CD4-positive, alpha-beta T cell (primary cell): Measurements from ENCODE around the gene A1BG. TPM values are rescaled to one million over a fixed set of nuclear protein-coding genes. Genes with fewer than 3 reads are reported as not detected.
A peak's percentile ranks its signal among the peaks of the same experiment; 100 is the strongest.

Experiments
- ATAC-seq: fragments of 200-7000 bp; cut with Tn5 transposase; one replicate; pipeline ENCODE4 v1.10.0; 2022; ENCODE audit warnings: mild to moderate bottlenecking; ENCODE audit not compliant: poor library complexity
- CTCF ChIA-PET: fragments of 350-600 bp; sonication (Branson Sonifier 250); formaldehyde crosslinking; loops from one replicate; lab custom pipeline; 2021; ENCODE audit warnings: antibody characterized with exemption, inconsistent platforms; lab: Charles Lee
- POLR2A ChIA-PET: fragments of 350-600 bp; sonication (Branson Sonifier 250); formaldehyde crosslinking; loops from one replicate; lab custom pipeline; 2021; ENCODE audit warnings: antibody characterized with exemption, inconsistent platforms; lab: Charles Lee
- DNase-seq, 14 experiments: peaks; one replicate each; pipeline ENCODE4 v3.0.0-alpha.2; 2013 to 2020; ENCODE audit warnings: mixed read lengths in 2 of 14
- H3K27ac ChIP-seq, 2 donors: one replicate each; pipeline versions ENCODE4 v1.5.1 to v1.7.0; 2013; ENCODE audit warnings: low read length in 2 of 2, low read depth in 1 of 2, mild to moderate bottlenecking in 1 of 2
- H3K27me3 ChIP-seq, 2 experiments: 1 replicate in 1 of 2; 2 replicates in 1 of 2; pipeline versions ENCODE4 v1.6.1 to v1.7.0; 2013; ENCODE audit warnings: low read length in 2 of 2, control low read depth in 1 of 2, mild to moderate bottlenecking in 1 of 2, moderate library complexity in 1 of 2; ENCODE audit not compliant: insufficient read depth in 2 of 2, control insufficient read depth in 1 of 2
- H3K36me3 ChIP-seq: one replicate; pipeline ENCODE4 v1.6.1; 2013; ENCODE audit warnings: low read length, control low read depth; ENCODE audit not compliant: insufficient read depth
- H3K4me1 ChIP-seq: one replicate; pipeline ENCODE4 v1.6.1; 2013; ENCODE audit warnings: low read length, control low read depth; ENCODE audit not compliant: insufficient read depth
- H3K4me3 ChIP-seq: one replicate; pipeline ENCODE4 v1.5.1; 2013; ENCODE audit warnings: mild to moderate bottlenecking, low read length, moderate library complexity
- H3K9me3 ChIP-seq, 2 experiments: 1 replicate in 1 of 2; 2 replicates in 1 of 2; pipeline versions ENCODE4 v1.6.1 to v1.7.0; 2013; ENCODE audit warnings: low read length in 2 of 2, mild to moderate bottlenecking in 2 of 2, control low read depth in 1 of 2, moderate library complexity in 1 of 2; ENCODE audit not compliant: control insufficient read depth in 1 of 2, insufficient read depth in 1 of 2
- H3K27ac Mint-ChIP-seq: one replicate; pipeline ENCODE4 v1.8.0; 2020; ENCODE audit warnings: mixed read lengths
- H3K27me3 Mint-ChIP-seq: one replicate; pipeline ENCODE4 v1.8.0; 2021; ENCODE audit warnings: mixed read lengths
- H3K36me3 Mint-ChIP-seq: one replicate; pipeline ENCODE4 v1.8.0; 2021; ENCODE audit warnings: low read depth, mixed read lengths
- H3K4me1 Mint-ChIP-seq: one replicate; pipeline ENCODE4 v1.8.0; 2021; ENCODE audit warnings: low read depth, mixed read lengths
- H3K4me3 Mint-ChIP-seq: one replicate; pipeline ENCODE4 v1.8.0; 2020; ENCODE audit warnings: mild to moderate bottlenecking, mixed read lengths
- H3K9me3 Mint-ChIP-seq: one replicate; pipeline ENCODE4 v1.8.0; 2020; ENCODE audit warnings: mixed read lengths
- CTCF ChIP-seq: fragments of 200-600 bp; IDR thresholded peaks from one replicate; pipeline ENCODE4 v1.8.0; 2022; ENCODE audit warnings: antibody characterized with exemption, mild to moderate bottlenecking
- intact Hi-C, 2 experiments: fragments of 100-400 bp; cut with DNase I in 1 of 2; cut with micrococcal nuclease in 1 of 2; formaldehyde crosslinking; loops; one replicate each; pipeline versions ENCODE4 v1.15.1 to v1.9.0; 2023 to 2025; cut with DNase I, micrococcal nuclease
- total RNA-seq, 174 experiments: library from RNA in 2 of 174; stranded (reverse) in 2 of 174; gene quantifications; one replicate each; pipeline ENCODE4 v1.2.3 and lab custom pipeline; 2021 to 2026

The A1BG gene
- total RNA-seq, 2 experiments from 2014 or later = 7.6 to 8.4 TPM

- Histone ChIP-seq H3K27ac (peak overlapping the region; percentile 93 to 97), H3K36me3 (peaks cover 40% of the 10 kb centered on the region), H3K9me3 (no peaks in the 10 kb centered on the region), H3K4me3 (peak overlapping the region; percentile 96), H3K27me3 (no peaks in the 10 kb centered on the region), H3K4me1 (peaks cover 21% of the 10 kb centered on the region)
- Mint-ChIP-seq H3K4me3 (peak overlapping the region; percentile 95), H3K9me3 (no peaks in the 10 kb centered on the region), H3K4me1 (peaks cover 48% of the 10 kb centered on the region), H3K36me3 (peaks cover 91% of the 10 kb centered on the region), H3K27me3 (no peaks in the 10 kb centered on the region), H3K27ac (peak overlapping the region; percentile 95)
- intact Hi-C loops = loop anchor here (1.0 to 5.0 kb wide), 10 partner anchors 22 to 213 kb away; partner anchors contain the start of genes ZNF497 (in 2 of the 2), ZNF8 (in 2 of the 2), RPS5 (in 1 of the 2) and ZBTB45 (in 1 of the 2)
- POLR2A ChIA-PET = interaction anchor here (0.6 to 3.3 kb wide), 16 partner anchors 13 to 1114 kb away, joined by 3 to 31 read pairs (median 4); partner anchors contain the start of genes ZNF132, ZNF264, ZNF274 and ZNF497
- CTCF ChIA-PET = no interaction called here
- DNase-seq (no peak), ATAC-seq (no peak)
- no peak for TF ChIP-seq CTCF
These were observed 48.6 kb downstream of the A1BG start for GRCh38 chr19:58304748-58305064.

DNA sequence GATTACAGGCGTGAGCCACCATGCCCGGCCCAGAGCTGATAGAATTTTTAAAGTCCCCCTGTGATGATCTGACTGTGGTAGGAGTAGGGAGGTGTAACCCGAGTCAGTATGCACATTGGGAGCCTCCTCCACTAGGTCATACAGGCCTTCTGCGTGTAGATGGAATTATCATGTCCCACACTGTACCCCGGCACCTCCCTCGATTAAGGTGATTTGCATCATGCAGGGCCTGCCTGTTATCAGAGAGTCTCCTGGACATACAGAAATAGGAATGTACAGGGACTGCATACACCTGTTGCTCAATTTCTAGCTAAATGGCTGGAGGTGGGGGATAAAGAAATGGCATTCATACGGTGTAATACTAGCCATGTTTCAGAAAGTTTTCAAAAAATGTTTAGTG is 49.0 kb downstream of the A1BG start:
- H3K9me3 Mint-ChIP-seq = no peaks in the 10 kb centered on the region
- POLR2A ChIA-PET = interaction anchor here (1.3 to 3.3 kb wide), 4 partner anchors 25 to 1113 kb away, joined by 4 to 31 read pairs (median 6); partner anchors contain the start of genes ZNF132, ZNF264 and ZNF8
- peak overlapping the region; percentile 95 for H3K4me3 Mint-ChIP-seq
- peaks cover 36% of the 10 kb centered on the region for H3K36me3 ChIP-seq
- H3K27ac ChIP-seq = peak overlapping the region; percentile 93 to 97
- H3K4me1 Mint-ChIP-seq = peaks cover 44% of the 10 kb centered on the region
- DNase-seq (no peak), ATAC-seq (no peak)
- CTCF ChIA-PET = interaction anchor here (0.5 to 1.1 kb wide), 2 partner anchors 13 to 75 kb away, joined by 3 read pairs; partner anchors contain the start of gene ZNF544
- H3K27ac Mint-ChIP-seq = peak overlapping the region; percentile 95
- no peak for TF ChIP-seq CTCF
- no peak overlapping the region for H3K4me3 ChIP-seq
- H3K9me3 ChIP-seq = peaks cover 0 to under 1% of the 10 kb centered on the region in 2 experiments
- peaks cover 21% of the 10 kb centered on the region for H3K4me1 ChIP-seq
- peaks cover 89% of the 10 kb centered on the region for H3K36me3 Mint-ChIP-seq
- H3K27me3 Mint-ChIP-seq = no peaks in the 10 kb centered on the region
- H3K27me3 ChIP-seq = no peaks in the 10 kb centered on the region
- intact Hi-C loops = loop anchor here (2.0 kb wide), 2 partner anchors 59 to 121 kb away; partner anchors contain the start of genes ZNF274 (in 1 of the 2) and ZNF497 (in 1 of the 2)

GRCh38 chr19:58300620-58301019 is 52.7 kb downstream of the A1BG start:
- ChIA-PET CTCF (no interaction called here), POLR2A (interaction anchor here (1.0 kb wide), 1 partner anchor 117 kb away, joined by 3 read pairs; the partner anchor contains the start of gene ZNF274)
- H3K4me1 ChIP-seq = peaks cover 7% of the 10 kb centered on the region
- TF ChIP-seq CTCF = no peak
- peaks cover 12% of the 10 kb centered on the region for H3K36me3 ChIP-seq
- Mint-ChIP-seq H3K27ac (no peak overlapping the region), H3K27me3 (no peaks in the 10 kb centered on the region), H3K4me1 (peaks cover 12% of the 10 kb centered on the region), H3K9me3 (no peaks in the 10 kb centered on the region), H3K4me3 (no peak overlapping the region), H3K36me3 (peaks cover 82% of the 10 kb centered on the region)
- H3K27ac ChIP-seq = no peak overlapping the region
- ATAC-seq = no peak
- H3K27me3 ChIP-seq = no peaks in the 10 kb centered on the region
- peaks cover 4 to 21% of the 10 kb centered on the region in 2 experiments for H3K9me3 ChIP-seq
- H3K4me3 ChIP-seq = no peak overlapping the region
- no peak for DNase-seq
- intact Hi-C loops = no loop called here
